Measurements from ENCODE around the gene KCNQ1.

KCNQ1 gene

GRCh38 chr11:2533587-2534133, 88.9 kb downstream of the KCNQ1 start:
- TF ChIP-seq EZH2phosphoT487 (conservative IDR thresholded peaks at IDR 0.05; ENCODE audit: low read length) (no peak), CTCF (IDR thresholded peaks at IDR 0.05; ENCODE audit: insufficient read depth, low read length, poor library complexity, severe bottlenecking) (no peak)
- Histone ChIP-seq H3K4me2 (ENCODE audit: low read depth, low read length, poor library complexity, severe bottlenecking) (no peak overlapping the region), H3K4me3 (ENCODE audit: insufficient read depth, low read length, poor library complexity, severe bottlenecking) (no peak overlapping the region), H3K27me3 (ENCODE audit: low read length) (no peaks in the 10 kb centered on the region), H3K36me3 (ENCODE audit: low read length) (no peaks in the 10 kb centered on the region), H3F3A (ENCODE audit: insufficient read depth) (no peaks in the 10 kb centered on the region), H2AFZ (ENCODE audit: low read depth, low read length, severe bottlenecking) (no peak overlapping the region), H3K27ac (ENCODE audit: low read depth, low read length) (no peak overlapping the region), H3K9me3 (ENCODE audit: insufficient read depth, low read length) (no peaks in the 10 kb centered on the region), H3K9me2 (replicated peaks; ENCODE audit: insufficient read depth, low read length) (no peaks in the 10 kb centered on the region), H3K9ac (ENCODE audit: low read length) (no peak overlapping the region), H4K20me1 (ENCODE audit: low read depth, low read length) (no peaks in the 10 kb centered on the region), H3K79me2 (ENCODE audit: insufficient read depth, low read length) (no peaks in the 10 kb centered on the region)

GRCh38 chr11:2534134-2534956, 89.5 kb downstream of the KCNQ1 start:
- Histone ChIP-seq H3K4me3 (ENCODE audit: insufficient read depth, low read length, poor library complexity, severe bottlenecking) (no peak overlapping the region), H3K9me3 (ENCODE audit: insufficient read depth, low read length) (no peaks in the 10 kb centered on the region), H3K27me3 (ENCODE audit: low read length) (no peaks in the 10 kb centered on the region), H3K79me2 (ENCODE audit: insufficient read depth, low read length) (no peaks in the 10 kb centered on the region), H3K9ac (ENCODE audit: low read length) (no peak overlapping the region), H2AFZ (ENCODE audit: low read depth, low read length, severe bottlenecking) (no peak overlapping the region), H3K9me2 (replicated peaks; ENCODE audit: insufficient read depth, low read length) (no peaks in the 10 kb centered on the region), H3F3A (ENCODE audit: insufficient read depth) (no peaks in the 10 kb centered on the region), H3K4me2 (ENCODE audit: low read depth, low read length, poor library complexity, severe bottlenecking) (no peak overlapping the region), H3K36me3 (ENCODE audit: low read length) (no peaks in the 10 kb centered on the region), H4K20me1 (ENCODE audit: low read depth, low read length) (no peaks in the 10 kb centered on the region), H3K27ac (ENCODE audit: low read depth, low read length) (no peak overlapping the region)
- TF ChIP-seq CTCF (IDR thresholded peaks at IDR 0.05; ENCODE audit: insufficient read depth, low read length, poor library complexity, severe bottlenecking): no peak
- TF ChIP-seq EZH2phosphoT487 (conservative IDR thresholded peaks at IDR 0.05; ENCODE audit: low read length): no peak

GRCh38 chr11:2534957-2535672, 90.3 kb downstream of the KCNQ1 start:
- no peak overlapping the region for H3K9ac ChIP-seq (ENCODE audit: low read length)
- no peaks in the 10 kb centered on the region for H3K79me2 ChIP-seq (ENCODE audit: insufficient read depth, low read length)
- no peaks in the 10 kb centered on the region for H3K9me2 ChIP-seq (replicated peaks; ENCODE audit: insufficient read depth, low read length)
- no peak overlapping the region for H3K27ac ChIP-seq (ENCODE audit: low read depth, low read length)
- H3K36me3 ChIP-seq (ENCODE audit: low read length): no peaks in the 10 kb centered on the region
- no peak overlapping the region for H2AFZ ChIP-seq (ENCODE audit: low read depth, low read length, severe bottlenecking)
- H4K20me1 ChIP-seq (ENCODE audit: low read depth, low read length): no peaks in the 10 kb centered on the region
- TF ChIP-seq CTCF (IDR thresholded peaks at IDR 0.05; ENCODE audit: insufficient read depth, low read length, poor library complexity, severe bottlenecking) (no peak), EZH2phosphoT487 (conservative IDR thresholded peaks at IDR 0.05; ENCODE audit: low read length) (no peak)
- H3K4me3 ChIP-seq (ENCODE audit: insufficient read depth, low read length, poor library complexity, severe bottlenecking): no peak overlapping the region
- H3K9me3 ChIP-seq (ENCODE audit: insufficient read depth, low read length): no peaks in the 10 kb centered on the region
- no peaks in the 10 kb centered on the region for H3K27me3 ChIP-seq (ENCODE audit: low read length)
- H3K4me2 ChIP-seq (ENCODE audit: low read depth, low read length, poor library complexity, severe bottlenecking): no peak overlapping the region
- no peaks in the 10 kb centered on the region for H3F3A ChIP-seq (ENCODE audit: insufficient read depth)
